GM12878 (cell line): ENCODE measurements around the gene ULK1. TPM values are rescaled to one million over a fixed set of nuclear protein-coding genes. Genes with fewer than 3 reads are reported as not detected.

ENCODE experiments used
- ATAC-seq: fragments of 200-7000 bp; cut with Tn5 transposase; 3 replicates; pipeline ENCODE4 v1.9.1; 2020; ENCODE audit warnings: mild to moderate bottlenecking, moderate library complexity
- BruUV-seq: library from RNA; stranded (reverse); fragments of 400-500 nt; replicated peaks from 2 replicates; lab custom pipeline; 2021; lab: Mats Ljungman, UMichigan
- CTCF ChIA-PET: fragments of 300-600 bp; sonication (Branson Sonifier 250); formaldehyde crosslinking; extraction: SDS; loops from one replicate; lab custom pipeline; 2021; ENCODE audit warnings: inconsistent platforms; lab: Yijun Ruan, JAX
- POLR2A ChIA-PET: fragments of 350-600 bp; formaldehyde crosslinking; extraction: SDS; loops from one replicate; lab custom pipeline; 2021; ENCODE audit warnings: inconsistent platforms; lab: Charles Lee
- RAD21 ChIA-PET: fragments of 300-600 bp; sonication (Branson Sonifier 250); formaldehyde crosslinking; loops from one replicate; lab custom pipeline; 2023; ENCODE audit warnings: antibody characterized with exemption; ENCODE audit not compliant: unreplicated experiment; lab: Charles Lee
- SMC1A ChIA-PET: fragments of 300-600 bp; sonication (Branson Sonifier 250); formaldehyde crosslinking; loops from one replicate; lab custom pipeline; 2023; ENCODE audit not compliant: unreplicated experiment, uncharacterized antibody; lab: Charles Lee
- DNase-seq: peaks from one replicate; pipeline ENCODE4 v3.0.0-alpha.2; 2011; ENCODE audit warnings: low read depth, low spot score
- FAIRE-seq: peaks from 3 replicates; lab custom pipeline; 2011; peaks lifted over from hg19 to GRCh38; lab: Jason Lieb, UNC
- H2AFZ ChIP-seq: 2 replicates; pipeline ENCODE4 v1.6.0; 2011; ENCODE audit warnings: low read depth, low read length, control low read depth; ENCODE audit not compliant: control insufficient read depth
- H3K27ac ChIP-seq: 2 replicates; pipeline ENCODE4 v1.5.1; 2011; ENCODE audit warnings: control low read depth; ENCODE audit not compliant: control insufficient read depth, insufficient read depth
- H3K27me3 ChIP-seq, 2 experiments: replicated peaks in 1 of 2; 2 replicates each; pipeline versions ENCODE4 v1.6.0 to v1.6.1; 2011; ENCODE audit warnings: low read length in 1 of 2; ENCODE audit not compliant: control insufficient read depth in 2 of 2, insufficient read depth in 2 of 2
- H3K36me3 ChIP-seq, 2 experiments: 2 replicates each; pipeline ENCODE4 v1.5.1; 2011; ENCODE audit warnings: low read length in 1 of 2; ENCODE audit not compliant: control insufficient read depth in 2 of 2, insufficient read depth in 2 of 2
- H3K4me1 ChIP-seq: 2 replicates; pipeline ENCODE4 v1.6.1; 2011; ENCODE audit warnings: mild to moderate bottlenecking, low read length, moderate library complexity, mixed read lengths; ENCODE audit not compliant: control insufficient read depth, insufficient read depth
- H3K4me2 ChIP-seq: 2 replicates; pipeline ENCODE4 v1.6.0; 2011; ENCODE audit warnings: control low read depth; ENCODE audit not compliant: control insufficient read depth, insufficient read depth
- H3K4me3 ChIP-seq: fragments of 200-600 bp; sonication (generic); 2 replicates; pipeline ENCODE4 v1.5.1; 2016
- H3K79me2 ChIP-seq: 2 replicates; pipeline ENCODE4 v1.6.0; 2011; ENCODE audit warnings: low read length; ENCODE audit not compliant: control insufficient read depth, insufficient read depth
- H3K9ac ChIP-seq: 2 replicates; pipeline ENCODE4 v1.8.0; 2011; ENCODE audit warnings: low read length, control low read depth, mixed read lengths; ENCODE audit not compliant: control insufficient read depth, insufficient read depth
- H3K9me3 ChIP-seq: replicated peaks from 3 replicates; pipeline ENCODE4 v1.5.1; 2011; ENCODE audit warnings: mild to moderate bottlenecking, low read length; ENCODE audit not compliant: control insufficient read depth, insufficient read depth
- H4K20me1 ChIP-seq: 2 replicates; pipeline ENCODE4 v1.6.0; 2011; ENCODE audit not compliant: control insufficient read depth, insufficient read depth
- MAX ChIP-seq: IDR thresholded peaks from 2 replicates; pipeline ENCODE4 v1.6.1; 2012; ENCODE audit warnings: low read depth, low read length, improper control_type of control experiment
- MYC ChIP-seq: IDR thresholded peaks from 2 replicates; pipeline ENCODE4 v1.6.1; 2011; ENCODE audit warnings: mild to moderate bottlenecking, low read length, moderate library complexity, inconsistent platforms; ENCODE audit not compliant: insufficient read depth, insufficient replicate concordance, insufficient read length, severe bottlenecking
- PAX8 ChIP-seq: fragments of 450-650 bp; IDR thresholded peaks from 2 replicates; pipeline ENCODE4 v1.6.1; 2017; ENCODE audit warnings: mild to moderate bottlenecking, moderate library complexity
- ZBTB4 ChIP-seq: fragments of 450-650 bp; formaldehyde crosslinking; IDR thresholded peaks from 2 replicates; pipeline ENCODE4 v1.4.0; 2022; ENCODE audit warnings: mild to moderate bottlenecking, moderate library complexity
- WGBS: methylation state at CpG from one replicate; pipeline ENCODE4 v1.1.6; 2016; ENCODE audit warnings: low lambda C conversion rate; ENCODE audit not compliant: insufficient replicate concordance, insufficient coverage; ENCODE audit errors: missing lambda C conversion rate; 5-methylcytosine and 5-hydroxymethylcytosine counted together
- in situ Hi-C: fragments of 300-500 bp; cut with MboI; formaldehyde crosslinking; loops from 9 replicates; pipeline ENCODE4 v1.14.3; 2018; ENCODE audit warnings: mixed read lengths
- intact Hi-C: fragments of 100-400 bp; cut with micrococcal nuclease; formaldehyde crosslinking; loops from one replicate; pipeline ENCODE4 v1.14.2; 2022; ENCODE audit not compliant: unreplicated experiment
- polyA plus RNA-seq, 11 experiments: library from polyadenylated mRNA; depleted of rRNA in 4 of 11; unstranded in 6 of 11; stranded (reverse) in 5 of 11; fragments of >200 nt; fragmentation: Nextera tagmentation in 4 of 11; fragmentation: Illumina TruSeq in 1 of 11; extraction: Ambion mirVana in 4 of 11; extraction: Trizol in 1 of 11; gene quantifications; 1 replicate in 1 of 11; 2 replicates in 10 of 11; pipeline versions ENCODE4 v1.2.1 to v1.2.3, GENCODE V29; 2011 to 2016; ENCODE audit warnings: inconsistent platforms in 2 of 11, missing spikeins in 2 of 11, low read depth in 1 of 11
- total RNA-seq, 4 experiments: library from RNA; depleted of rRNA in 3 of 4; stranded (reverse); fragments of >200 nt in 3 of 4; fragmentation: Illumina TruSeq in 1 of 4; extraction: Trizol in 1 of 4; gene quantifications; 2 replicates each; pipeline versions ENCODE4 v1.2.1 to v1.2.3, GENCODE V29; 2013 to 2021

Gene ULK1
- total and polyA plus RNA-seq, 10 of the 15 experiments (the other 5 are each of a cell fraction or from before 2014, with no cell fraction given) = 0.13 to 14.1 (median 1.5) TPM

- intact Hi-C loops = no loop called here
- DNase-seq (no peak), ATAC-seq (no peak), FAIRE-seq (no peak)
- RAD21 ChIA-PET = no interaction called here
- H3K36me3 ChIP-seq = no peaks in the 10 kb centered on the region
- H3K4me1 ChIP-seq = no peaks in the 10 kb centered on the region
- 4% methylated on average over 4 of the region's 4 CpGs for WGBS
- H3K9ac ChIP-seq = no peak overlapping the region
- no peaks in the 10 kb centered on the region for H3K9me3 ChIP-seq
- TF ChIP-seq PAX8 = no peak
- no peaks in the 10 kb centered on the region for H3K79me2 ChIP-seq
- in situ Hi-C loops = no loop called here
- no TSS peak for BruUV-seq
- SMC1A ChIA-PET = no interaction called here
- H3K4me2 ChIP-seq = no peak overlapping the region
- H4K20me1 ChIP-seq = no peaks in the 10 kb centered on the region
- CTCF ChIA-PET = interaction anchor here (0.5 kb wide), 1 partner anchor 600 kb away, joined by 3 read pairs; no protein-coding TSS in a partner anchor
- POLR2A ChIA-PET = no interaction called here
- H3K4me3 ChIP-seq = no peak overlapping the region
- no peaks in the 10 kb centered on the region for H3K27me3 ChIP-seq
- no peak overlapping the region for H2AFZ ChIP-seq
- no peak overlapping the region for H3K27ac ChIP-seq
Observed at GRCh38 chr12:131862084-131862441, 32.4 kb upstream of the ULK1 start.

GRCh38 chr12:131862600-131862993 lies 31.8 kb upstream of the ULK1 start:
- H3K4me1 ChIP-seq = no peaks in the 10 kb centered on the region
- no peak overlapping the region for H3K9ac ChIP-seq
- intact Hi-C loops = no loop called here
- FAIRE-seq = no peak
- WGBS = 53% methylated on average over 14 of the region's 14 CpGs
- SMC1A ChIA-PET = no interaction called here
- no peak for ATAC-seq
- no TSS peak for BruUV-seq
- TF ChIP-seq ZBTB4 (CRISPR knock-in tag) = no peak
- TF ChIP-seq MYC = no peak
- TF ChIP-seq MAX = no peak
- TF ChIP-seq, all 136 proteins: peak for 0
- no peak for DNase-seq
- RAD21 ChIA-PET = no interaction called here
- H2AFZ ChIP-seq = no peak overlapping the region
- no peaks in the 10 kb centered on the region for H3K79me2 ChIP-seq
- H4K20me1 ChIP-seq = no peaks in the 10 kb centered on the region
- CTCF ChIA-PET = no interaction called here
- H3K4me3 ChIP-seq = no peak overlapping the region
- POLR2A ChIA-PET = no interaction called here
- in situ Hi-C loops = no loop called here
- H3K36me3 ChIP-seq = no peaks in the 10 kb centered on the region
- no peaks in the 10 kb centered on the region for H3K27me3 ChIP-seq
- no peak overlapping the region for H3K27ac ChIP-seq
- no peak overlapping the region for H3K4me2 ChIP-seq
- H3K9me3 ChIP-seq = no peaks in the 10 kb centered on the region
